SK-N-SH treated with all-trans-retinoic acid at 6 μM for 48 hours (cell line): ENCODE results near the gene UCHL1.

Experiments used
- ATAC-seq: fragments of 200-7000 bp; cut with Tn5 transposase; 3 replicates; pipeline ENCODE4 v1.9.1; 2020; ENCODE audit warnings: mild to moderate bottlenecking, moderate library complexity
- ARNTL ChIP-seq: fragments of 450-650 bp; formaldehyde crosslinking; IDR thresholded peaks from 2 replicates; pipeline ENCODE4 v1.5.0; 2020; ENCODE audit warnings: low read depth, mild to moderate bottlenecking, moderate library complexity, borderline replicate concordance
- BACH2 ChIP-seq: fragments of 250-450 bp; sonication (Bioruptor Pico); IDR thresholded peaks from 2 replicates; pipeline ENCODE4 v1.9.0; 2021; ENCODE audit warnings: mild to moderate bottlenecking, borderline replicate concordance
- CREB5 ChIP-seq: fragments of 250-450 bp; sonication (Bioruptor Pico); IDR thresholded peaks from 2 replicates; pipeline ENCODE4 v1.5.1; 2020; ENCODE audit warnings: low read depth, mild to moderate bottlenecking, moderate library complexity
- CSDC2 ChIP-seq: fragments of 250-450 bp; sonication (Bioruptor Pico); IDR thresholded peaks from 2 replicates; pipeline ENCODE4 v1.5.0; 2020; ENCODE audit warnings: mild to moderate bottlenecking, moderate library complexity
- CSRNP3 ChIP-seq: fragments of 250-450 bp; sonication (Bioruptor Pico); IDR thresholded peaks from 2 replicates; pipeline ENCODE4 v1.5.1; 2021; ENCODE audit warnings: mild to moderate bottlenecking, moderate library complexity
- ESRRG ChIP-seq: fragments of 250-450 bp; sonication (Bioruptor Pico); IDR thresholded peaks from 2 replicates; pipeline ENCODE4 v1.6.1; 2021; ENCODE audit warnings: mild to moderate bottlenecking
- GLIS3 ChIP-seq: fragments of 250-450 bp; sonication (Bioruptor Pico); IDR thresholded peaks from 2 replicates; pipeline ENCODE4 v1.5.0; 2020; ENCODE audit warnings: mild to moderate bottlenecking, moderate library complexity
- ISL1 ChIP-seq: fragments of 250-450 bp; sonication (Bioruptor Pico); IDR thresholded peaks from 2 replicates; pipeline ENCODE4 v2.1.2; 2022; ENCODE audit warnings: mild to moderate bottlenecking, moderate library complexity
- OSR1 ChIP-seq: fragments of 250-450 bp; sonication (Bioruptor Pico); IDR thresholded peaks from 2 replicates; pipeline ENCODE4 v1.8.0; 2022; ENCODE audit warnings: moderate library complexity, mild to moderate bottlenecking, inconsistent platforms
- PATZ1 ChIP-seq: fragments of 250-450 bp; sonication (Bioruptor Pico); IDR thresholded peaks from 2 replicates; pipeline ENCODE4 v1.8.0; 2020; ENCODE audit warnings: mild to moderate bottlenecking, moderate library complexity, borderline replicate concordance
- POU6F1 ChIP-seq: fragments of 250-450 bp; sonication (Bioruptor Pico); IDR thresholded peaks from 2 replicates; pipeline ENCODE4 v1.8.0; 2021; ENCODE audit warnings: low read depth, mild to moderate bottlenecking, moderate library complexity, borderline replicate concordance
- PPARA ChIP-seq: fragments of 250-450 bp; sonication (Bioruptor Pico); IDR thresholded peaks from 2 replicates; pipeline ENCODE4 v1.5.0; 2020; ENCODE audit warnings: mild to moderate bottlenecking, borderline replicate concordance
- RARB ChIP-seq: fragments of 250-450 bp; sonication (Bioruptor Pico); IDR thresholded peaks from 2 replicates; pipeline ENCODE4 v1.8.0; 2021; ENCODE audit warnings: mild to moderate bottlenecking, moderate library complexity
- SNAI2 ChIP-seq: fragments of 250-450 bp; sonication (Bioruptor Pico); IDR thresholded peaks from 2 replicates; pipeline ENCODE4 v1.5.0; 2020; ENCODE audit warnings: mild to moderate bottlenecking, moderate library complexity
- TCF4 ChIP-seq: fragments of 250-450 bp; sonication (Bioruptor Pico); IDR thresholded peaks from 2 replicates; pipeline ENCODE4 v1.8.0; 2021; ENCODE audit warnings: mild to moderate bottlenecking, moderate library complexity, borderline replicate concordance
- TOX ChIP-seq: fragments of 250-450 bp; sonication (Bioruptor Pico); IDR thresholded peaks from 2 replicates; pipeline ENCODE4 v1.8.0; 2021; ENCODE audit warnings: mild to moderate bottlenecking, moderate library complexity, borderline replicate concordance
- ZFP3 ChIP-seq: fragments of 250-450 bp; sonication (Bioruptor Pico); IDR thresholded peaks from 2 replicates; pipeline ENCODE4 v1.5.0; 2020; ENCODE audit warnings: mild to moderate bottlenecking, moderate library complexity
- ZFP30 ChIP-seq: fragments of 450-650 bp; formaldehyde crosslinking; IDR thresholded peaks from 2 replicates; pipeline ENCODE4 v1.5.0; 2022; ENCODE audit warnings: mild to moderate bottlenecking, moderate library complexity
- ZNF565 ChIP-seq: fragments of 450-650 bp; formaldehyde crosslinking; conservative IDR thresholded peaks from 2 replicates; pipeline ENCODE4 v1.5.0; 2020; ENCODE audit warnings: low read depth, mild to moderate bottlenecking, moderate library complexity
- ZNF8 ChIP-seq: fragments of 450-650 bp; formaldehyde crosslinking; IDR thresholded peaks from 2 replicates; pipeline ENCODE4 v1.5.0; 2020; ENCODE audit warnings: mild to moderate bottlenecking, moderate library complexity

The UCHL1 gene

DNA sequence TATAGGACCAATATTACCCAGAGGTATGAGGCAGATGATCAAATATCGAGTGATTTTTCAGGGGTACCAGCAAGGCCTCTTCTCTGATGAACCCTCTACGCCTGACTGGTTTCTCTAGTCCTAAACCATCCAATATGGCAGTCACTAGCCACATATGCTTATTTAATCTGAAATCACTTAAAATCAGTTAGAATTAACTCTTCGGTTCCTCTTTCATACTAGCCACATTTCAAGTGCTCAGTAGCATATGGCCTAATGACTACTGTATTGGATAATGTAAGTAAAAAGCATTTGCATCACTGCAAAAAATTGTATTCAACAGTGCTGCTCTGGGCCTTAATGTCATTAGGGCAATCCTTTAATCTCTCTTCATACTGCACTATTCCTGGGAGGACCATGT lies 38.0 kb upstream of the UCHL1 start:
- no peak for ATAC-seq
- TF ChIP-seq BACH2 (CRISPR knock-in tag) (no peak), ZFP30 (no peak), PPARA (CRISPR knock-in tag) (no peak), POU6F1 (CRISPR knock-in tag) (no peak), PATZ1 (CRISPR knock-in tag) (no peak), GLIS3 (CRISPR knock-in tag) (no peak), ISL1 (CRISPR knock-in tag) (no peak), TOX (CRISPR knock-in tag) (no peak), CREB5 (no peak), RARB (no peak), ZNF565 (no peak), OSR1 (CRISPR knock-in tag) (no peak)

DNA sequence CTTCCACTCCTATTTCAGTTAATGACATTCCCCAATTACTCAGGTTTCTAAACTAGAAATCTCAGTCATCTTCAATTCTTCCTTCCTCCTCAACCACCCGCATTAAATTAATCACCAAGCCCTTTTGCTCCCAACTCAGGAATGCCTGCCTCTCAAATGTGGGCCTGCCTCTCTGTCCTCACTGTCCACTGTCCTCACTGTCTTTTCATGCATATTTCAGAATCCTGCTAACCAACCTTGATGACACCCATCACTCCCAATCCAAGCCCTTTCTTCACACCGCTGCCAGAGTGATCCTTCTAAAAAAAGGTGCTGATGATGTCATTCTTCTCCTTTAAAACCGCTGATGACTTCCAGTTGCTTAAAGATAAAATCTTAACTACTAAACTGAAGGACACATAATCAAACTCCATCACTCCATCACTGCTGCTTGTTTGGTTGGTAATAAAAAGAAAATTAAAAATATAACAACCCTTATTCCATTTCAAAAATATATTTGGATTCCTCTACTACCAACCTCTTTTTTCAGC lies 37.2 kb upstream of the UCHL1 start:
- no peak for TF ChIP-seq ESRRG (CRISPR knock-in tag)
- no peak for TF ChIP-seq ZNF8 (CRISPR knock-in tag)
- no peak for TF ChIP-seq TOX (CRISPR knock-in tag)
- TF ChIP-seq ISL1 (CRISPR knock-in tag), result no peak
- no peak for TF ChIP-seq ZFP30
- no peak for TF ChIP-seq ARNTL
- no peak for TF ChIP-seq ZNF565
- TF ChIP-seq ZFP3, result no peak
- TF ChIP-seq BACH2 (CRISPR knock-in tag), result no peak
- no peak for TF ChIP-seq TCF4 (CRISPR knock-in tag)
- TF ChIP-seq SNAI2, result no peak
- no peak for TF ChIP-seq CSDC2
- no peak for TF ChIP-seq POU6F1 (CRISPR knock-in tag)
- TF ChIP-seq CSRNP3 (CRISPR knock-in tag), result no peak
- no peak for ATAC-seq

DNA sequence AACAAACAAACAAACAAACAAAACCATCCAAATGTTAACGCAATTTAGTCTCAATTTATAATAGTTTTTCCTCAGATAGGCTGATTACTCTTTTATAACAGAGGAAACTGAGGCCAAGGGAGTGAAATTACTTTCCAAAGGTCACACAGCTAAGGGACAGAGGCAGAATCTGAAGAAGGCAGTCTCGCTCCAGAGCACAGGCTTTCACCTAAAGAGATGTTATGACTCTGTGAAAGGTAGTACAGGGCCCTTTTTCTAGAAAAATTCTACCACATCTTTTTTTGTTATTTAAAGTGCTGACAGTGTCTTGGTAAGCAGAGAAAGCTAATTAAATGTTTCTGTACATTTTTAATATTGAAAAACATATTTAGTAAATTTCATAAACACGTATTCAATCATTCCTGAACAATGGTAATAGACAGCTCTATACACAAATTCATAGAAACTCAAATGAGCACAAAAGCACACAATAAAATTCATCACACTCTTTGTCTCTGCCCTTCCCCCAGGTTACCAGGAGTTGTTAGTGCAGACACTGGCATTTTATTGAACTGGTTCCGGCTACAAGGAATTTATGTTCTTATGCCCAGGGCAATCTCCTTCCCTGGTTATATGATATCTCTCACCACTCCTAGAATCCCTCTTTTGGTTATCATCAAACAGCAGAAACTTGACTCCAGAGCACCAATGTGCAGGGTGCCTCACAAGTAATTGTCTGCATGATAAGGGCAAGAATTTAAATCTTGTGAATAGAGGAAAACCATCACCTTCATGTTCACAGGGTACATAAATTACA lies 34.7 kb upstream of the UCHL1 start:
- TF ChIP-seq ESRRG (CRISPR knock-in tag), result no peak
- TF ChIP-seq CREB5, result no peak
- no peak for TF ChIP-seq PPARA (CRISPR knock-in tag)
- TF ChIP-seq ISL1 (CRISPR knock-in tag), result no peak
- TF ChIP-seq SNAI2, result no peak
- no peak for ATAC-seq
